NCI-H748 (cell line): ENCODE data around the gene FANCI.

Experiments used
- DNase-seq: peaks from one replicate; lab custom pipeline; 2025; ENCODE audit not compliant: unreplicated experiment; lab: John Stamatoyannopoulos, UW

Gene FANCI

DNA sequence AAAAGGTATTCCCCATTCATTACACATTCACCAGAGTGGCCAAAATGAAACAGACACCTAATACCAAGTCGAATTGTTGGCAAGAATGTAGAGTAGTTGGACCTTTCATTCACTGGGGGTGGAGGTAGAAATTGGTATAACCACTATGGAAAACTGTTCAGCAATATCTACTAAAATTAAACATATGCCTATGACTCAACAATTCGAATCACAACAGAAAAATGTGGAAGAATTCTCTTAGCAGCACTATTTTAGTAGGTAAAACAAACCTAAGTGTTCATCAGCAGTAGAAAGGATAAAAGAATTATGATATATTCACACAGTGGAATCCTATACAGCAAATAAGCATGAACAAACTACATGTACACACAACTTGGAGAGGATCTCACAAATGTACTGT lies 60.2 kb downstream of the FANCI start:
- DNase-seq, result no peak

- no peak for DNase-seq
Measured at GRCh38 chr15:89305395-89305794, 61.6 kb downstream of the FANCI start.

DNA sequence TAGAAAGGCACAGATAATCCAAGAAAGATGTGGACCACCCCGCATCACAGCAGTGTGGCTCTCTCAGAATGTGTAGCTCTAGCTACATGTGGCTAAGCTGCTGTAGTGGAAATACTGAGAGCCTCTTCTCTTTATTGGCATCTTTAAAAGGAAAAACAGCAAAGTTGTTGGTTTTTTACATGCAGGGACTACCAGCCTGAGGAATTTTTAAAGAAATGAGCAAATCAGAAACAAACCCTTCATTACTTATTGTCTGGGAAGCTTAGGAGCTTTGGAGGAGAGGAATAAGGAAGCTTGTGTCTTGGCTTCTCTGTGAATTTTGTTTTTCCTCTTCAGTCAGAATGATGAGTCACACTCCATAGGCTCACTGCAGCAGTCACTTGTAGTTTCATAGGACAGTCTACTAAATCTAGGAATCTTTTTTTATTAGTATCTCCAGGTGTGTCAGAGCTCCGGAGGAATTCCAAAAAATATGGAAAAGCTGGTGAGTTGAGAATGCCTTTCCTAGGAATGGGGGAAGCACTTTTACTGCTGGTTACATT lies 63.3 kb downstream of the FANCI start:
- no peak for DNase-seq

DNA sequence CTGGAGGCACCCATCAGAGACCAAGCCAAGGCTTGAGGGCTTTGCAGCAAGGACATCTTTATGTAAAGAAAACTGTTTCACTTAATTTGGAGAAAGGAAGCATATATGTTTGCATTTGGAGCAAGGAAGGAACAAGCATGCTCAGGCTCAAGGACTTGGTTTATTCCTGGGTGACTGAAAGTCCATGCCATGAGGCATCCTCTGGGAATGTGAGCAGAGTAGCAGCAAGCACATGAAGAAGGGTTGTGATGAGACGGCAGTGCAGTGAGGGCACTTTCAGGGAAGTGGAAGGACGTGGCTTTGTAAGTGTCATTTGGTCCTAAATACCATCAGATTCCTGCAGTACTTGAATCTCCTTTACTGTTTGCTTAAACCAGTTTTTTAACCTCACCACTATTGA lies 64.0 kb downstream of the FANCI start:
- no peak for DNase-seq

- DNase-seq, result no peak
Measured at GRCh38 chr15:89308236-89308635, 64.5 kb downstream of the FANCI start.

GRCh38 chr15:89309993-89310392 lies 66.2 kb downstream of the FANCI start:
- DNase-seq, result no peak

DNA sequence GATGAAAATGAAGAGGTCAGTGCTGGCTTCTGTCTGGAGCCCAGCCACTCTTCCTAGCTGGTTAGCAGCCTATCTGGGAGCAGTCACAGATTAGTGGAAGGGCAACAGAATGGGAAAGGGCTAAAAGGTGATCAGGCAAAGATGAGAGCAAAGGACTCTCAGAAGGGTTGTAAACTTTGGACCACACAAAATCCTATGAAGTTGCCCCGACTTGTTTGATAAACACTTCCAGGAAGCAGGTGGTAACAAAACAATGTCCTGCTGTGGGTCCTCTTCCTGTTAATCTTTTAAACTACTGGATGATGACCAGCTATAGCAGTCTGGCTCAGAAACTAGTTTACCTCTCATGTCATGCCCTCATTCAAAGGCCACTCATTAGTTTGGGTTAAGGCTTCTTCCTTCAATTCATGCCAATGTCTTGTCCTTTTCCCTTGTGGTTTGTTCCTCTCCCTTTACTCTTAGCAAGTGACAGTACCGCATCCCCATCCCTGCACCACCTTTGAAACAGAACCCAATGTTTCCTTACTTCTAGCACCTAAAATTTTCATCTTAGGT lies 71.7 kb downstream of the FANCI start:
- no peak for DNase-seq

DNA sequence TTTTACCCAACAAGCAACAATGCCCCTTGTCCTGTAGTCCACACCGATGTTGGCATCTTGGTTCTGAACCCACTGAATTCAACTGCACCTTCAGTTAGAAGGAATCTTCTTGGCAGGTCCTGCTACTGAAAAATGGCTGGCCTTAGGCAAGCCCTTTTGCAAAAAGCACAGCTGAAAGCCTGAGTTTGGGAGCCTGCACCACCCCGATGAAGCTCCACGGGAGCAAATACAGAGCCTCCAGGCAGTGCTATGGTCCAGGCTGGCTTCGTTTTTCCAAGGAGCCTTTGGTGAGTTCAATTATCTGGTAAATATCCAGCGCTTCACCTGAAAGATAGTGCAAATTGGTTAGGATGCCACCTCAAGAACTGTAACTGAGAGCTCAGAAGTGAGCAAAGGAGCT lies 72.7 kb downstream of the FANCI start:
- DNase-seq, result no peak

GRCh38 chr15:89317186-89317720 lies 73.5 kb downstream of the FANCI start:
- no peak for DNase-seq

- DNase-seq, result no peak
Measured at GRCh38 chr15:89319678-89320077, 75.9 kb downstream of the FANCI start.

GRCh38 chr15:89320200-89320599 lies 76.4 kb downstream of the FANCI start:
- no peak for DNase-seq

DNA sequence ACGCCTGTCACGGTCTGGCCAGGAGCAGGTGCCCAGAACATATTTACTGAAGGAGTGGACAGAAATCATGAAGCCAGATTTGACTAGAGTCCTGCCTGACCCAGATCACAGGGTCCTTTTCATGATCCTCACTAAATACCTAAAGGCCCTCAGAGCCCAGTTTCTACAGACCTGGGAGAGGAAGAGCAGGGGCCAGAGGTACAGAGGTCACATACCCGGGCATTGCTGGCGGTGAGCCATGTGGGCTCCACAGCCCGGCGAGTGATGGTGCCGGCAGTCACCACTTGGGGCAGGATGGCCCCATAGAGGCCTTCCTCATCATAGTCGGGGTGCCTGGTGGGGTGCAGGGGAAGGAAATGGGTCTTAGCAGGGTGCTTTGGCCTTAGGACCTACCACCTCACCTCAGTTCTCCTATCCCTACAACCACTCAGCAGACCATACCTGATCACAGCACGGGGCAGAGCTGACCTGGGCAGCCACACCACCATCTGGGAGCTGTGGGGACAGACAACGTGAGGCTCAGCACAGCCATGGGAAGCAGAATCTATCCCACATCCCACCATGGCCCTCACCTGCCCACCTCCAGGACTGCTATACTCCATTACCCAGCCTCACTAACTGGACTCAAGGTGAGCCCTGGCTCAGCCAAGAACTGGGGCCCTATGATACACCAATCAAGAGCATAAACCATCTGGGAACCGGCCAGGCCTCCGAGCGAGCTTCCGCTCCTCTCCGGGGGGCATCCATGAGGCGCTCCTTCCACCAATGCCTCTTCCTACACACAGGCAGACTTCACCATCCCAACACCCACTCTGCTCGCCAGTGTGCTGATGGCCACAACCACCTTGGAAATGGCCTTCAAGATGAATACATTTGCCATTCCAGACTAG lies 78.0 kb downstream of the FANCI start:
- no peak for DNase-seq

GRCh38 chr15:89322822-89323221 lies 79.0 kb downstream of the FANCI start:
- DNase-seq, result no peak

GRCh38 chr15:89323825-89324224 lies 80.0 kb downstream of the FANCI start:
- DNase-seq, result no peak

- no peak for DNase-seq
Measured at GRCh38 chr15:89325039-89325803, 81.4 kb downstream of the FANCI start.

- DNase-seq, result no peak
Measured at GRCh38 chr15:89326316-89326715, 82.5 kb downstream of the FANCI start.

DNA sequence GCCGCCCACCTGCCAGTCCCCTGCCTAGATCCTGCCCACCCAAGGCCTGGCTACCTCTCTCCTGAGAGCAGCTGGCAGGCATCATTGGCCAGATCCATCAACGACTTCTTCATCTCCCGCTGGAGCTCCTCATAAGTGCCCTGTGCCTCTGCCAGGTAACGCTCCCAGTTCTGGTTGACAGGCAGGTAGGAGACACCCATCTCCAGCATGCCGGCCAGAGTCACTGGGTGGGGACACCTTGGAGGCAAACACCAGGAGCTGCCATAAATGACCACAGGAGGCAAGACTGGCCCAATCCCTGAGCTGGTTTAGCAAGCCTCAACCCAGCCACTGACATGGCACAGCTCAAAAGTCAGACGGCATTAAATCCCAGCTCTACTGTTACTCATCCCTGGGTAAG lies 83.3 kb downstream of the FANCI start:
- DNase-seq, result no peak

- no peak for DNase-seq
Measured at GRCh38 chr15:89328398-89329254, 84.8 kb downstream of the FANCI start.

GRCh38 chr15:89329329-89330084 lies 85.7 kb downstream of the FANCI start:
- no peak for DNase-seq

DNA sequence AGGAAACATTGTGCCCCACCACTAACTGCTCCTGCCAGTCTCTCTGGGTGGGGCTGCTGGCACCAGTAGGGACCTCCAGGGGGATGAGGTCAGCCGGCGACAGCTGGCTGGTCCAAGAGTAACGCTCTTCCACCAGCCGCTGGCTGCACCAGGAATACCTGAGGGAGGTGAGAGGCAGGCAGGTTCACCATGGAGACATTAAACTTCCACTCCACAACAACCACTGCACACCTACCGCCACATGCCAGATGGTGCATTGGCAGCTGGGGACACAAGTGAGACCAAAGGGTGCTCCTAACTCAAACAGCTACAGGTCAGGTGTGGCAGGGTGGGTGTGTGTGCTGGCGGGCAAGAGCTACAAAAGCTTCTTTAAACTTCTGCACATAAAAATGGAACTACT lies 86.3 kb downstream of the FANCI start:
- DNase-seq, result no peak
